Measurements from ENCODE around the gene MELK.

- TF ChIP-seq CTCF (IDR thresholded peaks at IDR 0.05 in 8 of 11, conservative IDR thresholded peaks at IDR 0.05 in 3 of 11), result no peak
- TF ChIP-seq POLR2A (IDR thresholded peaks at IDR 0.05), result no peak
Measured at GRCh38 chr9:36679710-36680109, 107.0 kb downstream of the MELK start.
